Thyroid gland (tissue), 4 donors: ENCODE data around the gene VAT1L.

ENCODE experiments used
- POLR2A ChIP-seq, 2 donors: fragments of 450-650 bp; IDR thresholded peaks; one replicate each; pipeline ENCODE4 v1.6.1; 2017; ENCODE audit warnings: antibody characterized with exemption in 2 of 2, mild to moderate bottlenecking in 2 of 2, moderate library complexity in 1 of 2
- TF ChIP-seq, protein P1 (sequence below), 6 experiments: fragments of 200-600 bp in 3 of 6; fragments of 450-650 bp in 3 of 6; sonication (generic) in 3 of 6; IDR thresholded peaks; one replicate each; pipeline ENCODE4 v1.5.1; 2016 to 2019; ENCODE audit warnings: antibody characterized with exemption in 6 of 6, mild to moderate bottlenecking in 2 of 6, inconsistent platforms in 1 of 6, moderate library complexity in 1 of 6

GRCh38 chr16:77917971-77918370 is 129.6 kb downstream of the VAT1L start:
- TF ChIP-seq, protein P1, sequence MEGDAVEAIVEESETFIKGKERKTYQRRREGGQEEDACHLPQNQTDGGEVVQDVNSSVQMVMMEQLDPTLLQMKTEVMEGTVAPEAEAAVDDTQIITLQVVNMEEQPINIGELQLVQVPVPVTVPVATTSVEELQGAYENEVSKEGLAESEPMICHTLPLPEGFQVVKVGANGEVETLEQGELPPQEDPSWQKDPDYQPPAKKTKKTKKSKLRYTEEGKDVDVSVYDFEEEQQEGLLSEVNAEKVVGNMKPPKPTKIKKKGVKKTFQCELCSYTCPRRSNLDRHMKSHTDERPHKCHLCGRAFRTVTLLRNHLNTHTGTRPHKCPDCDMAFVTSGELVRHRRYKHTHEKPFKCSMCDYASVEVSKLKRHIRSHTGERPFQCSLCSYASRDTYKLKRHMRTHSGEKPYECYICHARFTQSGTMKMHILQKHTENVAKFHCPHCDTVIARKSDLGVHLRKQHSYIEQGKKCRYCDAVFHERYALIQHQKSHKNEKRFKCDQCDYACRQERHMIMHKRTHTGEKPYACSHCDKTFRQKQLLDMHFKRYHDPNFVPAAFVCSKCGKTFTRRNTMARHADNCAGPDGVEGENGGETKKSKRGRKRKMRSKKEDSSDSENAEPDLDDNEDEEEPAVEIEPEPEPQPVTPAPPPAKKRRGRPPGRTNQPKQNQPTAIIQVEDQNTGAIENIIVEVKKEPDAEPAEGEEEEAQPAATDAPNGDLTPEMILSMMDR (IDR thresholded peaks at IDR 0.05) = no peak
- no peak for TF ChIP-seq POLR2A (IDR thresholded peaks at IDR 0.05)
